H1 (cell line): ENCODE measurements around the gene PI16. TPM values are rescaled to one million over a fixed set of nuclear protein-coding genes. Genes with fewer than 3 reads are reported as not detected.

ENCODE experiments used
- SIRT6 ChIP-seq: IDR thresholded peaks from one replicate; pipeline ENCODE4 v1.7.1; 2012; ENCODE audit warnings: low read length, inconsistent platforms
- SP2 ChIP-seq: IDR thresholded peaks from 2 replicates; pipeline ENCODE4 v1.6.1; 2012; ENCODE audit warnings: mild to moderate bottlenecking, low read length, inconsistent platforms
- SRF ChIP-seq: IDR thresholded peaks from 2 replicates; pipeline ENCODE4 v1.6.1; 2011; ENCODE audit warnings: mild to moderate bottlenecking, low read depth, low read length, moderate library complexity
- TAF7 ChIP-seq: optimal IDR thresholded peaks from 2 replicates; pipeline ENCODE3; 2011; ENCODE audit warnings: low read depth, mild to moderate bottlenecking, inconsistent platforms, low read length, moderate library complexity, borderline replicate concordance
- polyA plus RNA-seq, 7 experiments: library from polyadenylated mRNA; depleted of rRNA in 3 of 7; stranded (reverse) in 5 of 7; unstranded in 2 of 7; fragments of >200 nt in 5 of 7; fragments of 200-250 nt in 2 of 7; gene quantifications; 1 replicate in 5 of 7; 2 replicates in 1 of 7; 4 replicates in 1 of 7; pipeline versions ENCODE4 v1.2.1 to v1.2.3, GENCODE V29; 2011 to 2013; ENCODE audit warnings: missing spikeins in 2 of 7, mixed read lengths in 2 of 7
- total RNA-seq: library from RNA; stranded (reverse); fragmentation: NEBNext Ultra II Directional; extraction: Animal tissue kit (Norgen Biotek cat#: 25700); gene quantifications from 2 replicates; pipeline ENCODE4 v1.2.1, GENCODE V29; 2021

Gene PI16
- total and polyA plus RNA-seq, 2 of the 8 experiments (the other 6 are each of a cell fraction or from before 2014, with no cell fraction given), result 0.05 TPM; not detected in 1

DNA sequence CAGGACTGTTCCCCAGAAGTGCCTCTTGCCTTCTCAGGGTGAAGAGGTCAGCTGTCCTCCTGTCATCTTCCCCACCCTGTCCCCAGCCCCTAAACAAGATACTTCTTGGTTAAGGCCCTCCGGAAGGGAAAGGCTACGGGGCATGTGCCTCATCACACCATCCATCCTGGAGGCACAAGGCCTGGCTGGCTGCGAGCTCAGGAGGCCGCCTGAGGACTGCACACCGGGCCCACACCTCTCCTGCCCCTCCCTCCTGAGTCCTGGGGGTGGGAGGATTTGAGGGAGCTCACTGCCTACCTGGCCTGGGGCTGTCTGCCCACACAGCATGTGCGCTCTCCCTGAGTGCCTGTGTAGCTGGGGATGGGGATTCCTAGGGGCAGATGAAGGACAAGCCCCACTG, 9.8 kb downstream of the PI16 start (continued):
- no peak for TF ChIP-seq SIRT6
- TF ChIP-seq SP2, result no peak
- no peak for TF ChIP-seq SRF
- no peak for TF ChIP-seq TAF7
